Activated CD8-positive, alpha-beta memory T cell treated with anti-CD3 and anti-CD28 coated beads, Interleukin-2, amount 50 U/mL, for 4 hours (primary cell): ENCODE measurements around the gene UTP14A.
A peak's percentile ranks its signal among the peaks of the same experiment; 100 is the strongest.
"Not testable (repeated sequence)": the region's sequence is repeated elsewhere in the genome, so short reads cannot be mapped to it uniquely, and the experiment has no call there.

Experiments
- DNase-seq: peaks from one replicate; pipeline ENCODE4 v3.0.0-alpha.2; 2020

The UTP14A gene

GRCh38 chrX:129905787-129906580 lies at the start of gene UTP14A:
Gene UTP14A, plus strand, starts transcription at chrX:129906164. Its CDS starts 47 bp downstream, at chrX:129906211.
- peak; percentile 80 for DNase-seq

GRCh38 chrX:129859134-129859533 lies 46.8 kb upstream of the UTP14A start:
- DNase-seq, result not testable (repeated sequence)

GRCh38 chrX:129866321-129866720 lies 39.6 kb upstream of the UTP14A start:
- not testable (repeated sequence) for DNase-seq

- DNase-seq, result no peak
Observed at GRCh38 chrX:129872524-129872923, 33.4 kb upstream of the UTP14A start.

GRCh38 chrX:129875669-129876068 lies 30.3 kb upstream of the UTP14A start:
- DNase-seq, result no peak

- DNase-seq, result no peak
Observed at GRCh38 chrX:129876771-129877305, 29.1 kb upstream of the UTP14A start.

GRCh38 chrX:129877401-129877800 lies 28.6 kb upstream of the UTP14A start:
- no peak for DNase-seq

GRCh38 chrX:129900054-129900453 lies 5.9 kb upstream of the UTP14A start:
- no peak for DNase-seq

GRCh38 chrX:129908636-129909035 lies 2.7 kb downstream of the UTP14A start:
- no peak for DNase-seq

- peak; percentile 66 for DNase-seq
Observed at GRCh38 chrX:129925305-129926092, 19.5 kb downstream of the UTP14A start.

- no peak for DNase-seq
Observed at GRCh38 chrX:129930941-129931410, 25.0 kb downstream of the UTP14A start.

- peak; percentile 45 for DNase-seq
Observed at GRCh38 chrX:129931411-129932015, 25.5 kb downstream of the UTP14A start.

- DNase-seq, result peak; percentile 77
Observed at GRCh38 chrX:129932016-129932820, 26.3 kb downstream of the UTP14A start.

GRCh38 chrX:129932821-129933321 lies 26.9 kb downstream of the UTP14A start:
- no peak for DNase-seq

- DNase-seq, result no peak
Observed at GRCh38 chrX:129933700-129934099, 27.7 kb downstream of the UTP14A start.

- no peak for DNase-seq
Observed at GRCh38 chrX:129934461-129934860, 28.5 kb downstream of the UTP14A start.

GRCh38 chrX:129934952-129935351 lies 29.0 kb downstream of the UTP14A start:
- DNase-seq, result no peak

- no peak for DNase-seq
Observed at GRCh38 chrX:129938081-129938480, 32.1 kb downstream of the UTP14A start.

- no peak for DNase-seq
Observed at GRCh38 chrX:129939986-129940385, 34.0 kb downstream of the UTP14A start.

GRCh38 chrX:129940721-129941120 lies 34.8 kb downstream of the UTP14A start:
- no peak for DNase-seq

- no peak for DNase-seq
Observed at GRCh38 chrX:129945131-129945530, 39.2 kb downstream of the UTP14A start.

GRCh38 chrX:129953334-129953648 lies 47.3 kb downstream of the UTP14A start:
- DNase-seq, result no peak
